Stimulated activated effector memory CD8-positive, alpha-beta T cell treated with anti-CD3 and anti-CD28 coated beads, Interleukin-12 subunit alpha, Interleukin-12 subunit beta, amount 100 ng/mL, for 72 hours (primary cell): Measurements from ENCODE around the gene PREPL.
A peak's percentile ranks its signal among the peaks of the same experiment; 100 is the strongest.
"Not testable (repeated sequence)": the region's sequence is repeated elsewhere in the genome, so short reads cannot be mapped to it uniquely, and the experiment has no call there.

Experiments
- ATAC-seq: fragments of 150-1000 bp; cut with Tn5 transposase; 2 replicates; pipeline ENCODE4 v1.10.0; 2021
- DNase-seq, 2 donors: peaks; one replicate each; pipeline ENCODE4 v3.0.0; 2021 to 2022; ENCODE audit warnings: low spot score in 2 of 2
- H3K27ac Mint-ChIP-seq: one replicate; pipeline ENCODE4 v1.8.0; 2022; ENCODE audit warnings: mild to moderate bottlenecking, mixed read lengths
- H3K36me3 Mint-ChIP-seq: one replicate; pipeline ENCODE4 v1.8.0; 2022; ENCODE audit warnings: mild to moderate bottlenecking, mixed read lengths
- H3K4me1 Mint-ChIP-seq: one replicate; pipeline ENCODE4 v1.8.0; 2022; ENCODE audit warnings: mixed read lengths
- H3K4me3 Mint-ChIP-seq: one replicate; pipeline ENCODE4 v1.8.0; 2022; ENCODE audit warnings: mild to moderate bottlenecking, mixed read lengths
- H3K9me3 Mint-ChIP-seq: one replicate; pipeline ENCODE4 v1.8.0; 2022; ENCODE audit warnings: mixed read lengths

Gene PREPL

GRCh38 chr2:44325897-44326296, 35.4 kb downstream of the PREPL start:
- ATAC-seq (no peak), DNase-seq (no peak)
- Mint-ChIP-seq H3K4me1 (no peaks in the 10 kb centered on the region), H3K4me3 (no peak overlapping the region), H3K27ac (peak overlapping the region; percentile 29), H3K36me3 (peaks cover 92% of the 10 kb centered on the region), H3K9me3 (no peaks in the 10 kb centered on the region)

GRCh38 chr2:44324971-44325426, 36.3 kb downstream of the PREPL start:
- no peak overlapping the region for H3K4me3 Mint-ChIP-seq
- no peaks in the 10 kb centered on the region for H3K4me1 Mint-ChIP-seq
- no peak for DNase-seq
- no peak overlapping the region for H3K27ac Mint-ChIP-seq
- peaks cover 99% of the 10 kb centered on the region for H3K36me3 Mint-ChIP-seq
- no peak for ATAC-seq
- no peaks in the 10 kb centered on the region for H3K9me3 Mint-ChIP-seq

GRCh38 chr2:44321360-44321759, 39.9 kb downstream of the PREPL start:
- no peak for DNase-seq
- no peak for ATAC-seq
- Mint-ChIP-seq H3K4me1 (no peaks in the 10 kb centered on the region), H3K36me3 (peaks cover 93% of the 10 kb centered on the region), H3K4me3 (no peak overlapping the region), H3K9me3 (no peaks in the 10 kb centered on the region), H3K27ac (peak overlapping the region; percentile 76)

GRCh38 chr2:44320832-44321231, 40.5 kb downstream of the PREPL start:
- DNase-seq = no peak
- H3K9me3 Mint-ChIP-seq = no peaks in the 10 kb centered on the region
- no peak overlapping the region for H3K27ac Mint-ChIP-seq
- H3K4me3 Mint-ChIP-seq = no peak overlapping the region
- no peaks in the 10 kb centered on the region for H3K4me1 Mint-ChIP-seq
- H3K36me3 Mint-ChIP-seq = peaks cover 92% of the 10 kb centered on the region
- no peak for ATAC-seq

- DNase-seq = no peak
- peaks cover 74% of the 10 kb centered on the region for H3K36me3 Mint-ChIP-seq
- peaks cover 10% of the 10 kb centered on the region for H3K9me3 Mint-ChIP-seq
- H3K4me1 Mint-ChIP-seq = no peaks in the 10 kb centered on the region
- H3K27ac Mint-ChIP-seq = no peak overlapping the region
- H3K4me3 Mint-ChIP-seq = no peak overlapping the region
- ATAC-seq = no peak
Observed at GRCh38 chr2:44315945-44316344, 45.3 kb downstream of the PREPL start.

- DNase-seq (no peak), ATAC-seq (no peak)
- H3K36me3 Mint-ChIP-seq = peaks cover 60% of the 10 kb centered on the region
- no peak overlapping the region for H3K4me3 Mint-ChIP-seq
- H3K4me1 Mint-ChIP-seq = no peaks in the 10 kb centered on the region
- no peak overlapping the region for H3K27ac Mint-ChIP-seq
- H3K9me3 Mint-ChIP-seq = peaks cover 17% of the 10 kb centered on the region
Observed at GRCh38 chr2:44314362-44314761, 46.9 kb downstream of the PREPL start.

- no peak overlapping the region for H3K27ac Mint-ChIP-seq
- no peak overlapping the region for H3K4me3 Mint-ChIP-seq
- peaks cover 21% of the 10 kb centered on the region for H3K9me3 Mint-ChIP-seq
- DNase-seq (no peak), ATAC-seq (no peak)
- H3K36me3 Mint-ChIP-seq = peaks cover 30% of the 10 kb centered on the region
- H3K4me1 Mint-ChIP-seq = no peaks in the 10 kb centered on the region
Observed at GRCh38 chr2:44310287-44310686, 51.0 kb downstream of the PREPL start.

DNA sequence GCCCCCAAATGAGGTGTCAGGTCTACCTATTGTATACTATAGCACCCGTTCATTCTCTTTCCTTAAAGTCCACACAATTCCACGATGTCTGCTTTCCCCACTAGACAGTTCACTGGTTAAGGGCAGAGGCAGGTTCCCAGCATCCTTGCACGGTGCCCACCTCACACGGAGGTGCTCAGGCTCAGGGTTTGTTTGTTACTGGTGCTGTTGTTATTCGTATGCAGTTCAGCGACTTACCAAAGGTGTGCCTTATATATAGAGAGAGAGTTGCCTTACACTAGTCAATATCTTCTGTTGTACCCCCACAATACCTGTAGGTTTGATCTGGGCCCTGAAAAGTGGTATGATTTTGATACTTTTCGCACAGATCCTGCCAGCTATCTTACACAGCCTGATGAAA, 55.4 kb downstream of the PREPL start:
- no peaks in the 10 kb centered on the region for H3K4me1 Mint-ChIP-seq
- peaks cover 10% of the 10 kb centered on the region for H3K9me3 Mint-ChIP-seq
- no peak overlapping the region for H3K27ac Mint-ChIP-seq
- peaks cover 5% of the 10 kb centered on the region for H3K36me3 Mint-ChIP-seq
- ATAC-seq = no peak
- H3K4me3 Mint-ChIP-seq = no peak overlapping the region
- no peak for DNase-seq

- Mint-ChIP-seq H3K27ac (no peak overlapping the region), H3K36me3 (peaks cover 5% of the 10 kb centered on the region), H3K4me3 (no peak overlapping the region), H3K4me1 (no peaks in the 10 kb centered on the region), H3K9me3 (peaks cover 3% of the 10 kb centered on the region)
- DNase-seq = no peak
- no peak for ATAC-seq
Observed at GRCh38 chr2:44304258-44304657, 57.0 kb downstream of the PREPL start.

DNA sequence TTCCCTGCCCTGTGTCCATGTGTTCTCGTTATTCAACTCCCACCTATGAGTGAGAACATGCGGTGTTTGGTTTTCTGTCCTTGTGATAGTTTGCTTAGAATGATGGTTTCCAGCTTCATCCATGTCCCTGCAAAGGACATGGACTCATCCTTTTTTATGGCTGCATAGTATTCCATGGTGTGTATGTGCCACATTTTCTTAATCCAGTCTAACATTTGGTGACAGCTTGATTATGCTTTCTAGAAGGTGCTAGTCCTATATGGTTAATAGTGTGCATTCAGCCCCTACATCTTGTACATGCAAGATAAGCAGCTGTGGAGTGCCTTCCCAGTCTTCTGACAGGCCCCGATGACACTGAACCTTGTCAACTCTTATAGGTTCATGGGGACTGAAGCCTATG, 57.5 kb downstream of the PREPL start:
- H3K4me1 Mint-ChIP-seq, H3K9me3 Mint-ChIP-seq, DNase-seq, H3K36me3 Mint-ChIP-seq, ATAC-seq, H3K27ac Mint-ChIP-seq, H3K4me3 Mint-ChIP-seq: not testable (repeated sequence)

DNA sequence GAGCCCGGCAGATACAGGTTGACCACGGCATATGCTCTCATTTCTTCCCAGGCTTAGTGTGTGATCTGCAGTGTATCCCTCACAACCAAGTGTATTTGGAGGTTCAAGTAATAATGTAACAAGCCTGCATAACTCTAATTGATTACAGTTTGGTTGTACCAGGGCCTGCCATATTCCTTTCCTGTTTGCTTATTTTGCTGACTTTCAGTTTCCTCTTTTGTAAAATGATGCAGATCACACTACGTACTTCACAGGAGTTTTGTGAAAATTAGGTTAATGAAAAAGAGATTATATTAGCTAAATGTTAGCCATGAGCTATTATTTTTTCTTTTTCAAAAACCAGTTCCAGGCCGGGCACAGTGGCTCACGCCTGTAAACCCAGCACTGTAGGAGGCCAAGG, 60.2 kb downstream of the PREPL start:
- ATAC-seq = no peak
- H3K27ac Mint-ChIP-seq = no peak overlapping the region

GRCh38 chr2:44299635-44300034, 61.7 kb downstream of the PREPL start:
- H3K4me1 Mint-ChIP-seq = peaks cover 11% of the 10 kb centered on the region
- H3K36me3 Mint-ChIP-seq = no peaks in the 10 kb centered on the region
- H3K27ac Mint-ChIP-seq = no peak overlapping the region
- ATAC-seq = no peak
- DNase-seq = no peak
- H3K4me3 Mint-ChIP-seq = no peak overlapping the region
- H3K9me3 Mint-ChIP-seq = no peaks in the 10 kb centered on the region

More for the DNA sequence above, 60.2 kb downstream of the PREPL start:
- DNase-seq = no peak
- Mint-ChIP-seq H3K9me3 (no peaks in the 10 kb centered on the region), H3K4me3 (no peak overlapping the region), H3K4me1 (peaks cover 11% of the 10 kb centered on the region), H3K36me3 (peaks cover 5% of the 10 kb centered on the region)

GRCh38 chr2:44297431-44297830, 63.9 kb downstream of the PREPL start:
- Mint-ChIP-seq H3K9me3 (no peaks in the 10 kb centered on the region), H3K36me3 (no peaks in the 10 kb centered on the region), H3K27ac (no peak overlapping the region), H3K4me3 (no peak overlapping the region), H3K4me1 (peaks cover 11% of the 10 kb centered on the region)
- ATAC-seq (no peak), DNase-seq (no peak)

GRCh38 chr2:44296653-44297052, 64.6 kb downstream of the PREPL start:
- no peak for DNase-seq
- peak; percentile 47 for ATAC-seq
- H3K27ac Mint-ChIP-seq = peak overlapping the region; percentile 35

GRCh38 chr2:44295633-44296359, 65.5 kb downstream of the PREPL start:
- Mint-ChIP-seq H3K4me1 (peaks cover 11% of the 10 kb centered on the region), H3K27ac (no peak overlapping the region), H3K9me3 (no peaks in the 10 kb centered on the region), H3K36me3 (no peaks in the 10 kb centered on the region), H3K4me3 (no peak overlapping the region)
- peak; percentile 36 for ATAC-seq
- no peak for DNase-seq

More at GRCh38 chr2:44296653-44297052, 64.6 kb downstream of the PREPL start:
- H3K4me1 Mint-ChIP-seq = peaks cover 11% of the 10 kb centered on the region
- H3K9me3 Mint-ChIP-seq = no peaks in the 10 kb centered on the region
- no peak overlapping the region for H3K4me3 Mint-ChIP-seq
- no peaks in the 10 kb centered on the region for H3K36me3 Mint-ChIP-seq

DNA sequence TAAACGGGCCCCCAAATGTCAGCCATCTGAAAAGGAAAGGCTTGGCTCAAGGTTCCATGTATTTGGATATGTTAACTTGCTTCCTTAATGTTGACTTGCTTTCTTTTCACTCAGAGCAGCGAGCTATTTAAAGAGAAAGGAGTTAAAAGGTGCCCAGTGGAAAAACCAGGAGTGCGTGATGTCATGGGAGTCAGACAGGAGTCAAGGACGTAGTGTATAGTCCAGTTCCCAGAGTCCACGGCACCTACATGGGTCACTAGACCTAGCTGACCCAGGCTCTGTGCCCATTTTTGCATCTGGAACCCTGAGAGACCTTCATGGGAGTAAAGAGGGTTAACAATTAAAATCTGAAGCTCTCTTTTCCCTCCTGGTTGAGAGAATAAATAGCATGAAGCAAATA, 66.2 kb downstream of the PREPL start:
- no peak for ATAC-seq
- no peak for DNase-seq
- no peak overlapping the region for H3K4me3 Mint-ChIP-seq
- H3K9me3 Mint-ChIP-seq = no peaks in the 10 kb centered on the region
- H3K27ac Mint-ChIP-seq = no peak overlapping the region
- peaks cover 11% of the 10 kb centered on the region for H3K4me1 Mint-ChIP-seq
- no peaks in the 10 kb centered on the region for H3K36me3 Mint-ChIP-seq
